Liver (tissue), 9 donors: ENCODE measurements around the gene PM20D2. TPM values are rescaled to one million over a fixed set of nuclear protein-coding genes. Genes with fewer than 3 reads are reported as not detected.

Experiments
- DNase-seq: peaks from one replicate; pipeline ENCODE4 v3.0.0-alpha.2; 2017; ENCODE audit warnings: low spot score
- H3K27ac ChIP-seq, 2 donors: one replicate each; pipeline ENCODE4 v1.7.0; 2013; ENCODE audit warnings: inconsistent platforms in 2 of 2, low read length in 2 of 2, control low read depth in 1 of 2, low read depth in 1 of 2, mild to moderate bottlenecking in 1 of 2
- H3K27me3 ChIP-seq, 4 donors: one replicate each; pipeline versions ENCODE4 v1.6.1 to v1.7.0; 2013; ENCODE audit warnings: low read length in 3 of 4, inconsistent platforms in 1 of 4, mild to moderate bottlenecking in 1 of 4, moderate library complexity in 1 of 4; ENCODE audit not compliant: control insufficient read depth in 4 of 4, insufficient read depth in 4 of 4
- H3K36me3 ChIP-seq, 4 donors: one replicate each; pipeline versions ENCODE4 v1.6.1 to v1.7.0; 2013; ENCODE audit warnings: low read length in 3 of 4, mild to moderate bottlenecking in 3 of 4, low read depth in 1 of 4, moderate library complexity in 1 of 4; ENCODE audit not compliant: control insufficient read depth in 4 of 4, insufficient read depth in 3 of 4
- H3K4me1 ChIP-seq, 4 donors: one replicate each; pipeline versions ENCODE4 v1.6.1 to v1.7.0; 2013; ENCODE audit warnings: low read length in 3 of 4, mild to moderate bottlenecking in 3 of 4, moderate library complexity in 1 of 4; ENCODE audit not compliant: control insufficient read depth in 4 of 4, insufficient read depth in 4 of 4
- H3K4me3 ChIP-seq, 3 donors: one replicate each; pipeline versions ENCODE4 v1.6.1 to v1.7.0; 2013; ENCODE audit warnings: low read length in 3 of 3, control low read depth in 1 of 3, low read depth in 1 of 3, mild to moderate bottlenecking in 1 of 3
- H3K9ac ChIP-seq, 2 donors: one replicate each; pipeline ENCODE4 v1.7.0; 2013; ENCODE audit warnings: low read length in 2 of 2, mild to moderate bottlenecking in 2 of 2, moderate library complexity in 2 of 2, control low read depth in 1 of 2, low read depth in 1 of 2
- H3K9me3 ChIP-seq, 4 donors: one replicate each; pipeline versions ENCODE4 v1.6.1 to v1.7.0; 2013; ENCODE audit warnings: low read length in 3 of 4; ENCODE audit not compliant: control insufficient read depth in 4 of 4
- ATF3 ChIP-seq: IDR thresholded peaks from 2 replicates; pipeline ENCODE4 v1.6.1; 2016; ENCODE audit warnings: antibody characterized with exemption
- CTCF ChIP-seq: fragments of 150-350 bp; IDR thresholded peaks from 2 replicates; pipeline ENCODE4 v1.5.1; 2017; ENCODE audit warnings: improper control_type of control experiment, low read depth, low read length; ENCODE audit not compliant: missing input control
- EGR1 ChIP-seq, 2 donors: IDR thresholded peaks; 2 replicates each; pipeline ENCODE4 v1.6.1; 2016 to 2018; ENCODE audit warnings: antibody characterized with exemption in 2 of 2, low read depth in 2 of 2
- FOXA2 ChIP-seq: IDR thresholded peaks from 2 replicates; pipeline ENCODE4 v1.6.1; 2016; ENCODE audit warnings: antibody characterized with exemption
- GABPA ChIP-seq, 2 donors: IDR thresholded peaks in 1 of 2; conservative IDR thresholded peaks in 1 of 2; 2 replicates each; pipeline ENCODE4 v1.6.1; 2016; ENCODE audit warnings: antibody characterized with exemption in 2 of 2, mild to moderate bottlenecking in 1 of 2, moderate library complexity in 1 of 2
- HNF4A ChIP-seq, 2 donors: conservative IDR thresholded peaks; 2 replicates each; pipeline ENCODE4 v1.6.1; 2016; ENCODE audit warnings: antibody characterized with exemption in 2 of 2, mild to moderate bottlenecking in 2 of 2
- HNF4G ChIP-seq: IDR thresholded peaks from 2 replicates; pipeline ENCODE4 v1.6.1; 2016; ENCODE audit warnings: antibody characterized with exemption
- JUND ChIP-seq, 2 donors: IDR thresholded peaks; 2 replicates each; pipeline ENCODE4 v1.6.1; 2016; ENCODE audit warnings: antibody characterized with exemption in 2 of 2
- NR2F2 ChIP-seq: IDR thresholded peaks from 2 replicates; pipeline ENCODE4 v1.6.1; 2016; ENCODE audit warnings: antibody characterized with exemption
- RAD21 ChIP-seq, 2 donors: IDR thresholded peaks; 2 replicates each; pipeline ENCODE4 v1.6.1; 2016; ENCODE audit warnings: antibody characterized with exemption in 2 of 2, mild to moderate bottlenecking in 2 of 2
- REST ChIP-seq: IDR thresholded peaks from 2 replicates; pipeline ENCODE4 v1.6.1; 2016; ENCODE audit warnings: antibody characterized with exemption, mild to moderate bottlenecking
- RXRA ChIP-seq, 2 donors: IDR thresholded peaks; 2 replicates each; pipeline ENCODE4 v1.6.1; 2017 to 2018; ENCODE audit warnings: antibody characterized with exemption in 2 of 2, mild to moderate bottlenecking in 1 of 2
- SP1 ChIP-seq: IDR thresholded peaks from 2 replicates; pipeline ENCODE4 v1.6.1; 2018; ENCODE audit warnings: antibody characterized with exemption, mild to moderate bottlenecking
- TAF1 ChIP-seq: conservative IDR thresholded peaks from 2 replicates; pipeline ENCODE4 v1.6.1; 2016; ENCODE audit warnings: antibody characterized with exemption, mild to moderate bottlenecking
- YY1 ChIP-seq: IDR thresholded peaks from 2 replicates; pipeline ENCODE4 v1.6.1; 2016; ENCODE audit warnings: antibody characterized with exemption, mild to moderate bottlenecking
- WGBS: extraction: QIAGEN DNeasy Blood & Tissue Kit; methylation state at CpG from one replicate; pipeline ENCODE4 v1.1.7; 2013; 5-methylcytosine and 5-hydroxymethylcytosine counted together
- polyA plus RNA-seq, 2 donors: library from polyadenylated mRNA; stranded (reverse) in 1 of 2; unstranded in 1 of 2; fragments of 200-250 nt in 1 of 2; fragments of >200 nt in 1 of 2; fragmentation: Nextera tagmentation in 1 of 2; extraction: Ambion mirVana in 1 of 2; gene quantifications; one replicate each; pipeline versions ENCODE4 v1.2.1 to v1.2.3, GENCODE V29; 2013 to 2015
- total RNA-seq, 2 donors: library from RNA; depleted of rRNA; stranded (reverse); fragments of >200 nt; gene quantifications; one replicate each; pipeline ENCODE4 v1.2.3, GENCODE V29; 2014
- donor health status: healthy.
- donor health status: healthy.
- donor health status: healthy.
- donor health status: healthy.
- donor health status: healthy.

PM20D2 gene
- total and polyA plus RNA-seq, 4 donors: 1.7 to 12.4 (median 4.5) TPM

- 94% methylated on average over 5 of the region's 5 CpGs for WGBS
- no peak for TF ChIP-seq CTCF
Observed at GRCh38 chr6:89190741-89191140, 44.9 kb downstream of the PM20D2 start.

GRCh38 chr6:89194559-89194958 is 48.7 kb downstream of the PM20D2 start:
- Histone ChIP-seq H3K27me3 (no peaks in the 10 kb centered on the region), H3K9ac (no peak overlapping the region), H3K36me3 (no peaks in the 10 kb centered on the region), H3K27ac (no peak overlapping the region), H3K9me3 (no peaks in the 10 kb centered on the region), H3K4me3 (no peak overlapping the region), H3K4me1 (peaks cover 0 to 9% (median 5%) of the 10 kb centered on the region in 4 donors)
- no peak for DNase-seq
- 96% methylated on average over 1 of the region's 1 CpG for WGBS
- TF ChIP-seq HNF4A (conservative IDR thresholded peaks at IDR 0.05): no peak
- TF ChIP-seq GABPA (IDR thresholded peaks at IDR 0.05 in 1 of 2, conservative IDR thresholded peaks at IDR 0.05 in 1 of 2): no peak
- no peak for TF ChIP-seq CTCF
- TF ChIP-seq HNF4G: no peak
- no peak for TF ChIP-seq YY1
- no peak for TF ChIP-seq FOXA2
- no peak for TF ChIP-seq NR2F2
- TF ChIP-seq REST: no peak
- no peak for TF ChIP-seq SP1
- TF ChIP-seq EGR1 (IDR thresholded peaks at IDR 0.05; ENCODE audit: low read depth in 2 of 2): no peak
- TF ChIP-seq RAD21 (IDR thresholded peaks at IDR 0.05): no peak
- no peak for TF ChIP-seq TAF1
- no peak for TF ChIP-seq RXRA (IDR thresholded peaks at IDR 0.05)
- no peak for TF ChIP-seq JUND (IDR thresholded peaks at IDR 0.05)
- TF ChIP-seq ATF3: no peak

More at GRCh38 chr6:89190741-89191140, 44.9 kb downstream of the PM20D2 start:
- Histone ChIP-seq H3K27ac (no peak overlapping the region), H3K36me3 (no peaks in the 10 kb centered on the region), H3K9me3 (no peaks in the 10 kb centered on the region), H3K4me1 (peaks cover 0 to 9% (median 5%) of the 10 kb centered on the region in 4 donors), H3K4me3 (no peak overlapping the region), H3K27me3 (no peaks in the 10 kb centered on the region), H3K9ac (no peak overlapping the region)
- DNase-seq: no peak
